GM23248 (cell line): Measurements from ENCODE around the gene CIPC. TPM values are rescaled to one million over a fixed set of nuclear protein-coding genes. Genes with fewer than 3 reads are reported as not detected.

ENCODE experiments used
- DNase-seq: peaks from one replicate; pipeline ENCODE4 v3.0.0-alpha.2; 2015
- H2AFZ ChIP-seq: fragments of 200-600 bp; sonication (generic); 2 replicates; pipeline ENCODE4 v1.6.1; 2016; ENCODE audit warnings: antibody characterized with exemption
- H3F3A ChIP-seq: fragments of 200-600 bp; sonication (generic); 2 replicates; pipeline ENCODE4 v1.6.1; 2016; ENCODE audit warnings: mild to moderate bottlenecking, antibody characterized with exemption, mixed run types; ENCODE audit not compliant: insufficient read depth
- H3K27ac ChIP-seq: fragments of 200-600 bp; sonication (generic); 2 replicates; pipeline ENCODE4 v1.5.1; 2016; ENCODE audit warnings: mild to moderate bottlenecking
- H3K27me3 ChIP-seq: fragments of 200-600 bp; sonication (generic); replicated peaks from 2 replicates; pipeline ENCODE4 v1.6.1; 2016; ENCODE audit warnings: mild to moderate bottlenecking; ENCODE audit not compliant: insufficient read depth
- H3K36me3 ChIP-seq: fragments of 200-600 bp; sonication (generic); 2 replicates; pipeline ENCODE4 v1.6.1; 2016; ENCODE audit warnings: low read depth, mild to moderate bottlenecking
- H3K4me1 ChIP-seq: fragments of 200-600 bp; sonication (generic); 2 replicates; pipeline ENCODE4 v1.6.1; 2016; ENCODE audit warnings: mild to moderate bottlenecking; ENCODE audit not compliant: insufficient read depth
- H3K4me2 ChIP-seq: fragments of 200-600 bp; sonication (generic); one replicate; pipeline ENCODE4 v1.6.1; 2016; ENCODE audit warnings: mild to moderate bottlenecking; ENCODE audit not compliant: unreplicated experiment
- H3K4me3 ChIP-seq: fragments of 200-600 bp; sonication (generic); 2 replicates; pipeline ENCODE4 v1.5.1; 2016; ENCODE audit warnings: mild to moderate bottlenecking
- H3K79me2 ChIP-seq: fragments of 200-600 bp; sonication (generic); 2 replicates; pipeline ENCODE4 v1.6.1; 2016; ENCODE audit warnings: mild to moderate bottlenecking; ENCODE audit not compliant: insufficient read depth
- H3K9ac ChIP-seq: fragments of 200-600 bp; sonication (generic); 2 replicates; pipeline ENCODE4 v1.6.1; 2016; ENCODE audit warnings: mild to moderate bottlenecking
- H3K9me2 ChIP-seq: fragments of 200-600 bp; sonication (generic); 2 replicates; pipeline ENCODE4 v1.6.1; 2016; ENCODE audit warnings: mixed run types, mild to moderate bottlenecking, moderate library complexity; ENCODE audit not compliant: insufficient read depth
- H3K9me3 ChIP-seq: fragments of 200-600 bp; sonication (generic); one replicate; pipeline ENCODE4 v1.6.1; 2017; ENCODE audit warnings: low read depth
- H4K20me1 ChIP-seq: fragments of 200-600 bp; sonication (generic); 2 replicates; pipeline ENCODE4 v1.6.0; 2016; ENCODE audit not compliant: insufficient read depth
- EZH2 ChIP-seq: fragments of 200-600 bp; sonication (generic); IDR thresholded peaks from 2 replicates; pipeline ENCODE4 v1.6.1; 2018; ENCODE audit warnings: antibody characterized with exemption, mild to moderate bottlenecking; ENCODE audit not compliant: insufficient read depth, poor library complexity, severe bottlenecking
- EZH2phosphoT487 ChIP-seq: fragments of 200-600 bp; sonication (generic); IDR thresholded peaks from 2 replicates; pipeline ENCODE4 v1.6.1; 2018; ENCODE audit warnings: antibody characterized with exemption, moderate library complexity, mild to moderate bottlenecking, low read depth; ENCODE audit not compliant: insufficient read depth
- WGBS, 2 experiments: methylation state at CpG; one replicate each; pipeline ENCODE4 v1.1.6; 2015 to 2017; ENCODE audit warnings: low lambda C conversion rate in 2 of 2, low coverage in 1 of 2; ENCODE audit errors: missing lambda C conversion rate in 2 of 2; 5-methylcytosine and 5-hydroxymethylcytosine counted together
- in situ Hi-C: fragments of 300-500 bp; cut with MboI; formaldehyde crosslinking; loops from 2 replicates; pipeline ENCODE4 v1.15.0; 2020
- polyA plus RNA-seq: library from polyadenylated mRNA; unstranded; fragments of >200 nt; fragmentation: Nextera tagmentation; extraction: Ambion mirVana; gene quantifications from 2 replicates; pipeline ENCODE4 v1.2.1, GENCODE V29; 2016
- total RNA-seq: library from RNA; depleted of rRNA; stranded (reverse); fragments of >200 nt; shearing (Covaris generic); gene quantifications from 2 replicates; pipeline ENCODE4 v1.2.3, GENCODE V29; 2014

Gene CIPC
- total and polyA plus RNA-seq, 2 experiments from 2014 or later: 5.5 to 10.8 TPM

DNA sequence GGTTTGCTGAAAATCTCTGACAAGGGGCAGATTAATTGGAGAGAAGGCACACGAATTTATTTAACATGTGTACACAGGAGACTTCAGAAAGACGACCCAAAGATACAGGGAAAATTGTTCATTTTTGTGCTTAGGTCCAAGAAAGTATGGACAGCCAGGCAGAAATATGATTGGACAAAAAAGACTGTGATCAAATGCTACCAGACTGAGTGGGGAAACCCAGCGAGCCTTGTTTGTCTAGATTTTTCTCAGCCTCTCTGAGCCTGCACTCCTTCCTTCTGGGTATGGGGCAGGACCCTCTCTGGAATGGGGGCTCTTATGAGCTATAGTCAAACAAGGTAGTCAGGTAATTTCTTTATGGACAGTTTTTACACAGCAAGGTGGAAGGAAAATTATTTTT lies 10.4 kb upstream of the CIPC start:
- Histone ChIP-seq H3K9me3 (no peaks in the 10 kb centered on the region), H3K4me1 (no peaks in the 10 kb centered on the region), H3K4me3 (no peak overlapping the region), H3K9me2 (no peaks in the 10 kb centered on the region), H3F3A (no peaks in the 10 kb centered on the region), H3K36me3 (no peaks in the 10 kb centered on the region), H3K27me3 (no peaks in the 10 kb centered on the region; the same call in 1 of the 2 replicates), H3K27ac (no peak overlapping the region), H3K79me2 (no peaks in the 10 kb centered on the region), H3K9ac (no peak overlapping the region), H2AFZ (no peak overlapping the region), H4K20me1 (no peaks in the 10 kb centered on the region), H3K4me2 (no peak overlapping the region)
- TF ChIP-seq EZH2 (no peak), EZH2phosphoT487 (no peak)
- no peak for DNase-seq
- WGBS, 2 experiments: 17 to 23% methylated on average over 3 of the region's 3 CpGs
- in situ Hi-C loops: loop anchor here (25.0 kb wide), 1 partner anchor 375 kb away; no protein-coding TSS in a partner anchor

- Histone ChIP-seq H3K36me3 (no peaks in the 10 kb centered on the region), H3K9me2 (no peaks in the 10 kb centered on the region), H2AFZ (no peak overlapping the region), H3K9me3 (no peaks in the 10 kb centered on the region), H3K4me1 (no peaks in the 10 kb centered on the region), H3K9ac (no peak overlapping the region), H3K4me3 (no peak overlapping the region), H3K79me2 (no peaks in the 10 kb centered on the region), H4K20me1 (no peaks in the 10 kb centered on the region), H3F3A (no peaks in the 10 kb centered on the region), H3K27ac (no peak overlapping the region), H3K27me3 (no peaks in the 10 kb centered on the region; the same call in 1 of the 2 replicates), H3K4me2 (no peak overlapping the region)
- WGBS, 2 experiments: 48 to 49% methylated on average over 5 of the region's 5 CpGs
- TF ChIP-seq EZH2 (no peak), EZH2phosphoT487 (no peak)
- DNase-seq: no peak
- in situ Hi-C loops: loop anchor here (25.0 kb wide), 1 partner anchor 376 kb away; no protein-coding TSS in a partner anchor
Observed at GRCh38 chr14:77088219-77088618, 9.8 kb upstream of the CIPC start.

GRCh38 chr14:77088645-77089044 lies 9.4 kb upstream of the CIPC start:
- Histone ChIP-seq H3F3A (no peaks in the 10 kb centered on the region), H4K20me1 (no peaks in the 10 kb centered on the region), H3K79me2 (no peaks in the 10 kb centered on the region), H3K4me3 (no peak overlapping the region), H3K36me3 (no peaks in the 10 kb centered on the region), H3K27ac (no peak overlapping the region), H3K9me2 (no peaks in the 10 kb centered on the region), H3K9ac (no peak overlapping the region), H3K27me3 (no peaks in the 10 kb centered on the region; the same call in 1 of the 2 replicates), H3K4me1 (no peaks in the 10 kb centered on the region), H3K9me3 (no peaks in the 10 kb centered on the region), H3K4me2 (no peak overlapping the region), H2AFZ (no peak overlapping the region)
- in situ Hi-C loops: loop anchor here (25.0 kb wide), 1 partner anchor 376 kb away; no protein-coding TSS in a partner anchor
- 65 to 70% methylated on average over 2 of the region's 2 CpGs for WGBS, 2 experiments
- TF ChIP-seq EZH2: no peak
- no peak for TF ChIP-seq EZH2phosphoT487
- no peak for DNase-seq

DNA sequence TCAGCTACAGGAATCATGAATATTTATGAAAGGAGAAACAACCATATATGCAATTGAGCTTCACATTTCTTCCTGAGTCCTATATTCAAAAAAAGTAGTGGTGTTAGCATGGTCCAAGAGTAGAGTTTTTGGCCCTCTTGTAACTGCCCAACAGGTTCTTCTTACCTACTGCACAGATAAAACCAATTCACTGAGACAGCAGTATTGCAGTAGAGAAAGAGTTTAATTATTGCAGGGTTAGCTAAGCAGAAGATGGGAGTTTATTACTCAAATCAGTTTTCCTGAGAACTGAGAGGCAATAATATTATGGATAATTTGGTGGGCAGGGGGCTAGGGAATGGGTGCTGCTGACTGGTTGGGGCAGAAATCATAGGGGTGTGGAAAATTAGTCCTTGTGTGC lies 6.5 kb upstream of the CIPC start:
- H3K27ac ChIP-seq: no peak overlapping the region
- no peak overlapping the region for H3K4me3 ChIP-seq
- TF ChIP-seq EZH2: no peak
- no peak for TF ChIP-seq EZH2phosphoT487
- H3K4me2 ChIP-seq: no peak overlapping the region
- H3K9me3 ChIP-seq: no peaks in the 10 kb centered on the region
- H3K36me3 ChIP-seq: no peaks in the 10 kb centered on the region
- H3K9ac ChIP-seq: no peak overlapping the region
- H3K27me3 ChIP-seq: no peaks in the 10 kb centered on the region; the same call in 1 of the 2 replicates
- H3K79me2 ChIP-seq: peaks cover under 1% of the 10 kb centered on the region; the same call in 1 of the 2 replicates
- no peak for DNase-seq
- H2AFZ ChIP-seq: no peak overlapping the region
- H4K20me1 ChIP-seq: no peaks in the 10 kb centered on the region
- in situ Hi-C loops: loop anchor here (25.0 kb wide), 1 partner anchor 379 kb away; no protein-coding TSS in a partner anchor
- no peaks in the 10 kb centered on the region for H3K4me1 ChIP-seq
- H3K9me2 ChIP-seq: no peaks in the 10 kb centered on the region
- peaks cover 7% of the 10 kb centered on the region; the same call in 1 of the 2 replicates for H3F3A ChIP-seq
